Calu3 (cell line): ENCODE data around the gene MRO. TPM values are rescaled to one million over a fixed set of nuclear protein-coding genes. Genes with fewer than 3 reads are reported as not detected.
"Not testable (repeated sequence)": the region's sequence is repeated elsewhere in the genome, so short reads cannot be mapped to it uniquely, and the experiment has no call there.

Source experiments
- BruUV-seq: library from RNA; stranded (reverse); fragments of 400-500 nt; replicated peaks from 2 replicates; lab custom pipeline; 2021; lab: Mats Ljungman, UMichigan
- CTCF ChIA-PET: fragments of 300-600 bp; sonication (Branson Sonifier 250); formaldehyde crosslinking; loops from one replicate; lab custom pipeline; 2022; ENCODE audit warnings: antibody characterized with exemption; lab: Charles Lee
- DNase-seq: peaks from one replicate; pipeline ENCODE4 v3.0.0; 2022
- H3K27ac Mint-ChIP-seq: one replicate; pipeline ENCODE4 v1.8.0; 2022; ENCODE audit warnings: mixed read lengths; ENCODE audit not compliant: unreplicated experiment
- H3K27me3 Mint-ChIP-seq: one replicate; pipeline ENCODE4 v1.8.0; 2022; ENCODE audit warnings: mixed read lengths; ENCODE audit not compliant: unreplicated experiment
- H3K36me3 Mint-ChIP-seq: one replicate; pipeline ENCODE4 v1.8.0; 2022; ENCODE audit warnings: mild to moderate bottlenecking, moderate library complexity, mixed read lengths; ENCODE audit not compliant: insufficient read depth, unreplicated experiment
- H3K4me1 Mint-ChIP-seq: one replicate; pipeline ENCODE4 v1.8.0; 2022; ENCODE audit warnings: mild to moderate bottlenecking, low read depth, mixed read lengths; ENCODE audit not compliant: unreplicated experiment
- H3K4me3 Mint-ChIP-seq: one replicate; pipeline ENCODE4 v1.8.0; 2022; ENCODE audit warnings: mild to moderate bottlenecking, low read depth, moderate library complexity, mixed read lengths; ENCODE audit not compliant: unreplicated experiment
- H3K9me3 Mint-ChIP-seq: one replicate; pipeline ENCODE4 v1.8.0; 2022; ENCODE audit warnings: low read depth, mixed read lengths; ENCODE audit not compliant: unreplicated experiment
- intact Hi-C: fragments of 100-400 bp; cut with micrococcal nuclease; formaldehyde crosslinking; loops from one replicate; pipeline ENCODE4 v1.10.0; 2022; ENCODE audit not compliant: unreplicated experiment
- total RNA-seq: library from RNA; stranded (reverse); gene quantifications from 2 replicates; pipeline ENCODE4 v1.2.3, GENCODE V29; 2022
- TF ChIP-seq, protein P1 (sequence below): fragments of 200-600 bp; IDR thresholded peaks from one replicate; pipeline ENCODE4 v1.8.0; 2022; ENCODE audit warnings: antibody characterized with exemption; ENCODE audit not compliant: unreplicated experiment

MRO gene
- total RNA-seq, 1 experiment from 2014 or later = not detected

DNA sequence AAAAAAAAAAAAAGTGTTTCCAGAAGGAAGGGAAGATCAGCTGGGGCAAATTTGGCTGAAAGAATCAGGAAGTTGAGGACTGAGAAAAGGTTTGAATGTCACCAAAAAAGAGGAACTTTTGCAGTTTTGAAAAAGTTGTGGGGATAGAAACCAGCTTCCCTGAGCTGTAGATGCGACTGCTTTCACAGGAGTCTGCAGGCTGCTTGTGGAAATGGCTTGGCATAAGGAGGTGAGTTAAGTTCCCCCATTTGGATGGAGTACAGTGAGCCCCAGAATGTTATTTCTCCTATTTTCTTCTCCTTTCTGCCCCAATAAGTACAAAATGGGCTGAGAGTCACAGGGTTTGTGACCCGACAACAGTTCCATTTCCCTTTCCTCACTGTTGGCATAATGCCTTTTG, 42.6 kb upstream of the MRO start:
- CTCF ChIA-PET = interaction anchor here (0.5 kb wide), 1 partner anchor 41 kb away, joined by 3 read pairs; no protein-coding TSS in a partner anchor
- H3K27ac Mint-ChIP-seq = no peak overlapping the region
- no peaks in the 10 kb centered on the region for H3K27me3 Mint-ChIP-seq
- H3K4me3 Mint-ChIP-seq = no peak overlapping the region
- no peaks in the 10 kb centered on the region for H3K36me3 Mint-ChIP-seq
- TF ChIP-seq, protein P1, sequence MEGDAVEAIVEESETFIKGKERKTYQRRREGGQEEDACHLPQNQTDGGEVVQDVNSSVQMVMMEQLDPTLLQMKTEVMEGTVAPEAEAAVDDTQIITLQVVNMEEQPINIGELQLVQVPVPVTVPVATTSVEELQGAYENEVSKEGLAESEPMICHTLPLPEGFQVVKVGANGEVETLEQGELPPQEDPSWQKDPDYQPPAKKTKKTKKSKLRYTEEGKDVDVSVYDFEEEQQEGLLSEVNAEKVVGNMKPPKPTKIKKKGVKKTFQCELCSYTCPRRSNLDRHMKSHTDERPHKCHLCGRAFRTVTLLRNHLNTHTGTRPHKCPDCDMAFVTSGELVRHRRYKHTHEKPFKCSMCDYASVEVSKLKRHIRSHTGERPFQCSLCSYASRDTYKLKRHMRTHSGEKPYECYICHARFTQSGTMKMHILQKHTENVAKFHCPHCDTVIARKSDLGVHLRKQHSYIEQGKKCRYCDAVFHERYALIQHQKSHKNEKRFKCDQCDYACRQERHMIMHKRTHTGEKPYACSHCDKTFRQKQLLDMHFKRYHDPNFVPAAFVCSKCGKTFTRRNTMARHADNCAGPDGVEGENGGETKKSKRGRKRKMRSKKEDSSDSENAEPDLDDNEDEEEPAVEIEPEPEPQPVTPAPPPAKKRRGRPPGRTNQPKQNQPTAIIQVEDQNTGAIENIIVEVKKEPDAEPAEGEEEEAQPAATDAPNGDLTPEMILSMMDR = no peak
- H3K9me3 Mint-ChIP-seq = no peaks in the 10 kb centered on the region
- no TSS peak for BruUV-seq
- no peak for DNase-seq
- intact Hi-C loops = no loop called here
- H3K4me1 Mint-ChIP-seq = peaks cover 8% of the 10 kb centered on the region

DNA sequence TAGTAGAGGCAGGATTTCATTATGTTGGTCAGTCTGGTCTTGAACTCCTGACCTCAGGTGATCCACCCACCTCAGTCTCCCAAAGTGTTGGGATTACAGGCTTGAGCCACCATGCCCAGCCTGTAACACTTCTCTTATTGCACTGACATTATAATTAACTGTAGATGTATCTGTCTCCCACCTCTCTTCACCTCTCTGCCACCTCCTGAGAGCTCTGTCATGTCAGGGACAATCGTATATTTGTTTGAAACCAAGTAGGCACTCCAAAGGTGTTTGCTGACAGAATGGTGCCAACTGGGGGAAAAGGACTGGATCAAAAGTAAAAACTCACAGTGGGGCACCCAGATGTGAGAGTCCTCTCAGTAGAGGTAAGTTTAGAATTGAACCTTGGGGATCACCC, 41.8 kb upstream of the MRO start:
- no TSS peak for BruUV-seq

DNA sequence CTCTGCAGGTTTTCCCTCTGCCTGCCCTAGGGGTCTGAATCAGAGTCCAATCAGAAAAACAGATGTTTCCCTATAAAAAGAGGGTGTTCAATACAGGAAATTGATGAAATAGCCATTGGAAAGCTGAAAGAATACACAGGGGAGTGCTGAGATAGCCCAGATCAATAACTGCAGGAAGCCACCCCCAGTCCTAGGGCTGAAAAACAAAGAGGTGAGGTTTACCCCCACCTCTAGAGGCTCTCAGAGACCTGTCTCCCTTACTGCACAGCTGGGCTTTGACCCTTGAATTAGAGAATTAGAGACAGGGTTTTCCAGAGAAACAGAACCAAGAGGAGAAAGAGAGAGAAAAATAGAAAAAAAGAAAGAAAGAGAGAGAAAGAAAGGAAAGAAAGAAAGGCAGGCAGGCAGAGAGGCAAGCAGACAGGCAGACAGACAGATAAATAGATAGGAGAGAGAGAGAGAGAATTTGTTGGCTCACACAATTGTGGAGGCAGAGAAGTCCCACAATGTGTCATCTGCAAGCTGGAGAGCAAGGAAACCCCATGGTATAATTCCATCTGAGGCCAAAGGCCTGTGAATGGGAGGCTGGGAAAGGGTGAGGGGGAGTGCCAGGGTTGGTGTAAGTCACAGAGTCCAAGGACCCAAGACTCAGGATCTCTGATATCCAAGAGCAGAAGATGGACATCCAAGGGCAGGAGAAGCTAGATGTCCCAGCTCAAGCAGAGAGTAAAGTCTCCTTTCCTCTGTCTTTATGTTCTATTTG, 40.2 kb upstream of the MRO start:
- H3K4me1 Mint-ChIP-seq = peaks cover 18% of the 10 kb centered on the region
- no peaks in the 10 kb centered on the region for H3K36me3 Mint-ChIP-seq
- BruUV-seq = no TSS peak
- no peak for DNase-seq
- intact Hi-C loops = no loop called here
- CTCF ChIA-PET = no interaction called here
- TF ChIP-seq, protein P1 = no peak
- no peaks in the 10 kb centered on the region for H3K27me3 Mint-ChIP-seq
- no peak overlapping the region for H3K4me3 Mint-ChIP-seq
- H3K27ac Mint-ChIP-seq = no peak overlapping the region
- H3K9me3 Mint-ChIP-seq = no peaks in the 10 kb centered on the region

More for the DNA sequence above, 41.8 kb upstream of the MRO start:
- Mint-ChIP-seq H3K36me3 (no peaks in the 10 kb centered on the region), H3K27me3 (no peaks in the 10 kb centered on the region), H3K4me3 (no peak overlapping the region), H3K9me3 (no peaks in the 10 kb centered on the region), H3K27ac (no peak overlapping the region), H3K4me1 (peaks cover 16% of the 10 kb centered on the region)
- DNase-seq = no peak
- TF ChIP-seq, protein P1 = no peak
- CTCF ChIA-PET = interaction anchor here (0.7 kb wide), 1 partner anchor 14 kb away, joined by 3 read pairs; no protein-coding TSS in a partner anchor
- intact Hi-C loops = no loop called here

DNA sequence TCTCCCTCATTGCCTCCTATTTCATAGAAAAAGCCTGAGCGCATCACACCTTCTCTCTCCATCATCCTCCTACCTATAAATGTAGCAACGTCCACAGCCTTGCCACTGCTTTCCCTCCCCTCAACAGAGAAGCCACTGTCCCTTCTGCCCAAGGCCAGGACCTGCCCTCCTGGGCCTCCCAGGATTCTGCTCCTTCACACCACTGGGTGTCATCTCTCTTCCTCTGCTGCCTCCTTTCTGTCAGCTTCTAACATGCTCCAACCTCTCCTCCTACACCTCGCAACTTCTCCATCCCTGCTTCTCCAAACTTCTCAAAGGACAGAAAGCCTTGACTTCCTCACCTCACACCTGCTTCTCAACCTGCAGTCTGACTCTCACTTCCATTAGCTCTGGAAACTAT, 37.9 kb upstream of the MRO start:
- peaks cover 2% of the 10 kb centered on the region for H3K9me3 Mint-ChIP-seq
- DNase-seq = no peak
- BruUV-seq = no TSS peak
- intact Hi-C loops = no loop called here
- no peak overlapping the region for H3K4me3 Mint-ChIP-seq
- H3K4me1 Mint-ChIP-seq = peaks cover 38% of the 10 kb centered on the region
- CTCF ChIA-PET = no interaction called here
- TF ChIP-seq, protein P1 = no peak
- no peaks in the 10 kb centered on the region for H3K36me3 Mint-ChIP-seq
- no peaks in the 10 kb centered on the region for H3K27me3 Mint-ChIP-seq
- H3K27ac Mint-ChIP-seq = no peak overlapping the region

DNA sequence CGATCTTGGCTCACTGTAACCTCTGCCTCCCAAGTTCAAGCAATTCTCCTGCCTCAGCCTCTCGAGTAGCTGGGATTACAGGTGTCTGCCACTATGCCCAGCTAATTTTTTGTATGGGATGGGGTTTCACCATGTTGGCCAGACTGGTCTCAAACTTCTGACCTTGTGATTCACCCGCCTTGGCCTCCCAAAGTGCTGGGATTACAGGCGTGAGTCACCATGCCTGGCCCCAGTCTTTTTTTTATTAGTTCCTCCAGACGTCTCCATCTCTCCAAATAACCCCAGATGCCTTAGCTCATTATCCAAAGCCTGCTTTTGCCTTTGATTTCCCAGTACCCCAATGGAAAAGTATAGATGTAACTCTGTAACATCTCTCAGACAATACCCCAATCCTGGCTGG, 37.4 kb upstream of the MRO start:
- H3K27me3 Mint-ChIP-seq, H3K36me3 Mint-ChIP-seq, DNase-seq, intact Hi-C loops, H3K27ac Mint-ChIP-seq, H3K9me3 Mint-ChIP-seq, CTCF ChIA-PET, H3K4me3 Mint-ChIP-seq, BruUV-seq: not testable (repeated sequence)
- peaks cover 43% of the 10 kb centered on the region for H3K4me1 Mint-ChIP-seq
